HG03439 (cell line): ENCODE results near the gene ZNF580.

Source experiments
- ATAC-seq: cut with Tn5 transposase; IDR thresholded peaks from one replicate; pipeline ENCODE4 v1.9.1; 2021; ENCODE audit warnings: mild to moderate bottlenecking, moderate library complexity; ENCODE audit not compliant: unreplicated experiment

The ZNF580 gene

GRCh38 chr19:55688422-55689218 is 47.8 kb downstream of the ZNF580 start:
- no peak for ATAC-seq

GRCh38 chr19:55689411-55690108 is 48.8 kb downstream of the ZNF580 start:
- ATAC-seq, result no peak

GRCh38 chr19:55690109-55690768 is 49.4 kb downstream of the ZNF580 start:
- no peak for ATAC-seq

- no peak for ATAC-seq
These were observed 50.2 kb downstream of the ZNF580 start for GRCh38 chr19:55690769-55691545.

GRCh38 chr19:55691561-55692481 is 51.0 kb downstream of the ZNF580 start:
- no peak for ATAC-seq

GRCh38 chr19:55692681-55693081 is 51.9 kb downstream of the ZNF580 start:
- ATAC-seq, result no peak
